HepG2 (cell line): Measurements from ENCODE around the gene BBOF1. TPM values are rescaled to one million over a fixed set of nuclear protein-coding genes. Genes with fewer than 3 reads are reported as not detected.

ENCODE experiments used
- ARID4A ChIP-seq: sonication (generic); formaldehyde crosslinking; IDR thresholded peaks from 2 replicates; pipeline ENCODE4 v1.5.0; 2020; ENCODE audit warnings: mild to moderate bottlenecking, missing genetic modification reagents, borderline replicate concordance
- ARNT ChIP-seq: fragments of 450-650 bp; IDR thresholded peaks from 2 replicates; pipeline ENCODE4 v1.6.1; 2017
- CBX5 ChIP-seq: sonication (generic); formaldehyde crosslinking; IDR thresholded peaks from 2 replicates; pipeline ENCODE4 v1.4.0; 2020; ENCODE audit warnings: missing genetic modification reagents, borderline replicate concordance
- CEBPG ChIP-seq: IDR thresholded peaks from 2 replicates; pipeline ENCODE4 v1.6.1; 2016
- EZH2 ChIP-seq: conservative IDR thresholded peaks from 2 replicates; pipeline ENCODE4 v1.6.1; 2012; ENCODE audit warnings: mild to moderate bottlenecking, low read depth, low read length, moderate library complexity
- FOXP1 ChIP-seq, 2 experiments: fragments of 450-650 bp in 1 of 2; IDR thresholded peaks; 2 replicates each; pipeline ENCODE4 v1.6.1; 2017 to 2018; ENCODE audit warnings: antibody characterized with exemption in 1 of 2
- GATA4 ChIP-seq: sonication (generic); IDR thresholded peaks from 2 replicates; pipeline ENCODE4 v1.6.1; 2016; ENCODE audit warnings: antibody characterized with exemption, low read depth, borderline replicate concordance
- GTF2F1 ChIP-seq: fragments of 150-350 bp; IDR thresholded peaks from 2 replicates; pipeline ENCODE4 v1.6.1; 2014; ENCODE audit warnings: low read length
- HINFP ChIP-seq: sonication (generic); formaldehyde crosslinking; IDR thresholded peaks from 2 replicates; pipeline ENCODE4 v1.4.0; 2020; ENCODE audit warnings: low read depth, mild to moderate bottlenecking, missing genetic modification reagents
- JDP2 ChIP-seq: sonication (generic); formaldehyde crosslinking; IDR thresholded peaks from 2 replicates; pipeline ENCODE4 v1.8.1; 2022; ENCODE audit warnings: missing genetic modification reagents, borderline replicate concordance
- MED1 ChIP-seq: sonication (generic); formaldehyde crosslinking; IDR thresholded peaks from 2 replicates; pipeline ENCODE4 v1.4.0; 2020; ENCODE audit warnings: missing genetic modification reagents
- MIXL1 ChIP-seq: IDR thresholded peaks from 2 replicates; pipeline ENCODE4 v1.6.1; 2016
- PAXIP1 ChIP-seq: sonication (generic); formaldehyde crosslinking; conservative IDR thresholded peaks from 2 replicates; pipeline ENCODE4 v1.4.0; 2020; ENCODE audit warnings: mild to moderate bottlenecking, missing genetic modification reagents, moderate library complexity
- POLR2A ChIP-seq, 2 experiments: IDR thresholded peaks; 2 replicates each; pipeline ENCODE4 v1.6.1; 2011; ENCODE audit warnings: low read depth in 2 of 2, low read length in 2 of 2, mild to moderate bottlenecking in 1 of 2, moderate library complexity in 1 of 2; ENCODE audit not compliant: insufficient read depth in 1 of 2
- SALL1 ChIP-seq: sonication (generic); formaldehyde crosslinking; IDR thresholded peaks from 2 replicates; pipeline ENCODE4 v1.8.0; 2022; ENCODE audit warnings: mild to moderate bottlenecking, missing genetic modification reagents
- SYNCRIP ChIP-seq: fragments of 200-400 bp; formaldehyde crosslinking; IDR thresholded peaks from 2 replicates; pipeline ENCODE4 v1.6.1; 2018; ENCODE audit warnings: mild to moderate bottlenecking, low read depth, low read length; ENCODE audit not compliant: insufficient read depth
- ZFP62 ChIP-seq: sonication (generic); formaldehyde crosslinking; IDR thresholded peaks from 2 replicates; pipeline ENCODE4 v1.4.0; 2020; ENCODE audit warnings: missing genetic modification reagents
- ZNF124 ChIP-seq: sonication (generic); formaldehyde crosslinking; IDR thresholded peaks from 2 replicates; pipeline ENCODE4 v1.4.0; 2020; ENCODE audit warnings: missing genetic modification reagents
- ZNF354B ChIP-seq: sonication (generic); formaldehyde crosslinking; IDR thresholded peaks from 2 replicates; pipeline ENCODE4 v1.8.0; 2022; ENCODE audit warnings: mild to moderate bottlenecking, missing genetic modification reagents
- ZNF382 ChIP-seq: sonication (generic); formaldehyde crosslinking; IDR thresholded peaks from 2 replicates; pipeline ENCODE4 v1.5.0; 2020; ENCODE audit warnings: missing genetic modification reagents, mild to moderate bottlenecking, borderline replicate concordance
- ZNF562 ChIP-seq: sonication (generic); formaldehyde crosslinking; IDR thresholded peaks from 2 replicates; pipeline ENCODE4 v1.8.0; 2022; ENCODE audit warnings: missing genetic modification reagents, borderline replicate concordance
- ZNF652 ChIP-seq: IDR thresholded peaks from 2 replicates; pipeline ENCODE4 v1.6.1; 2016; ENCODE audit warnings: low read depth, borderline replicate concordance
- ZNF792 ChIP-seq: IDR thresholded peaks from 2 replicates; pipeline ENCODE4 v1.6.1; 2016
- polyA plus RNA-seq, 8 experiments: library from polyadenylated mRNA; depleted of rRNA in 3 of 8; stranded (reverse) in 7 of 8; unstranded in 1 of 8; fragments of >200 nt; fragmentation: Illumina TruSeq in 4 of 8; extraction: Trizol in 4 of 8; gene quantifications; 2 replicates each; pipeline versions ENCODE4 v1.2.1 to v1.2.3, GENCODE V29; 2011 to 2016; ENCODE audit warnings: low read depth in 4 of 8, missing spikeins in 1 of 8, mixed read lengths in 1 of 8; ENCODE audit not compliant: insufficient read depth in 1 of 8
- total RNA-seq, 5 experiments: library from RNA; depleted of rRNA; stranded (reverse); fragments of >200 nt; fragmentation: Illumina TruSeq; extraction: Trizol; gene quantifications; 2 replicates each; pipeline ENCODE4 v1.2.3, GENCODE V29; 2016; ENCODE audit warnings: low read depth in 1 of 5

BBOF1 gene
- total and polyA plus RNA-seq, 2 of the 13 experiments (the other 11 are each of a cell fraction or from before 2014, with no cell fraction given), result 1.6 to 2.3 TPM

GRCh38 chr14:73997108-73997943 is 21.8 kb upstream of the BBOF1 start (continued):
- TF ChIP-seq ARID4A (CRISPR knock-in tag), result 0 out of 2 replicates have a peak, but pooled peaks have one; percentile 31
- no peak for TF ChIP-seq GTF2F1
- peak; percentile 61 to 70 for TF ChIP-seq POLR2A (IDR thresholded peaks at IDR 0.05; ENCODE audit: insufficient read depth in 1 of 2, low read depth in 2 of 2, low read length in 2 of 2)
- no peak for TF ChIP-seq SYNCRIP
- no peak for TF ChIP-seq HINFP
- 0 out of 2 replicates have a peak, but pooled peaks have one; percentile 6 for TF ChIP-seq SALL1 (CRISPR knock-in tag)
- peak; percentile 76 for TF ChIP-seq PAXIP1 (CRISPR knock-in tag)
- TF ChIP-seq ZNF124, result no peak
- no peak for TF ChIP-seq EZH2
- peak; percentile 39; the same call in 1 of the 2 replicates for TF ChIP-seq ZNF792 (CRISPR knock-in tag)
- no peak for TF ChIP-seq CBX5
- no peak for TF ChIP-seq ZNF562 (CRISPR knock-in tag)
- no peak for TF ChIP-seq FOXP1 (IDR thresholded peaks at IDR 0.05)
- peak; percentile 54; the same call in 1 of the 2 replicates for TF ChIP-seq FOXP1 (CRISPR knock-in tag; IDR thresholded peaks at IDR 0.05)
- TF ChIP-seq ZNF382 (CRISPR knock-in tag), result no peak
- no peak for TF ChIP-seq ZNF354B
- TF ChIP-seq JDP2 (CRISPR knock-in tag), result no peak
- peak; percentile 12 for TF ChIP-seq MED1
- no peak for TF ChIP-seq ZFP62 (CRISPR knock-in tag)
- TF ChIP-seq ARNT, result no peak
- TF ChIP-seq GATA4, result peak; percentile 16; the same call in 1 of the 2 replicates
- TF ChIP-seq MIXL1 (CRISPR knock-in tag), result peak; percentile 32
- TF ChIP-seq CEBPG (CRISPR knock-in tag), result 0 out of 2 replicates have a peak, but pooled peaks have one; percentile 9
- TF ChIP-seq ZNF652 (CRISPR knock-in tag), result peak; percentile 69; the same call in 1 of the 2 replicates
